Measurements from ENCODE around the gene APBA2.

Gene APBA2

GRCh38 chr15:28962851-28963710, 77.3 kb downstream of the APBA2 start:
- no peak for DNase-seq

GRCh38 chr15:28963711-28964081, 77.9 kb downstream of the APBA2 start:
- no peak for DNase-seq

DNA sequence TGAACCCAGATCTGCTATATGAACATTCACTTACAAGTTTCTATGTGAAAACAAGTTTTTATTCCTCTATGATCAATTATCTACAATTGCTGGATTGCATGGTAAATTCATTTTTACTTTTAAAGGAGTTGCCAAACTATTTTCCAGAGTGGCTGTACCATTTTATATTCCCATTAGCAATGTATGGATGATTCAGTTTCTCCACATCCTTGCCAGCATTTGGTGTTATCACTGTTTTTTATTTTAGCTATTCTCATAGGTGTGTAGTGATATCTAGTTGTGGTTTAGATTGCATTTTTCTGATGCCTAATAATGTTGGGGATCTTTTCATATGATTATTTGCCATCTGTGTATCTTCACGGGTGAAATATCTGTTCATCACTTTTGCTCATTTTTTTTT, 78.3 kb downstream of the APBA2 start:
- DNase-seq: no peak

- DNase-seq: no peak
Measured at GRCh38 chr15:28967066-28967465, 81.3 kb downstream of the APBA2 start.

GRCh38 chr15:28967990-28968389, 82.2 kb downstream of the APBA2 start:
- no peak for DNase-seq

DNA sequence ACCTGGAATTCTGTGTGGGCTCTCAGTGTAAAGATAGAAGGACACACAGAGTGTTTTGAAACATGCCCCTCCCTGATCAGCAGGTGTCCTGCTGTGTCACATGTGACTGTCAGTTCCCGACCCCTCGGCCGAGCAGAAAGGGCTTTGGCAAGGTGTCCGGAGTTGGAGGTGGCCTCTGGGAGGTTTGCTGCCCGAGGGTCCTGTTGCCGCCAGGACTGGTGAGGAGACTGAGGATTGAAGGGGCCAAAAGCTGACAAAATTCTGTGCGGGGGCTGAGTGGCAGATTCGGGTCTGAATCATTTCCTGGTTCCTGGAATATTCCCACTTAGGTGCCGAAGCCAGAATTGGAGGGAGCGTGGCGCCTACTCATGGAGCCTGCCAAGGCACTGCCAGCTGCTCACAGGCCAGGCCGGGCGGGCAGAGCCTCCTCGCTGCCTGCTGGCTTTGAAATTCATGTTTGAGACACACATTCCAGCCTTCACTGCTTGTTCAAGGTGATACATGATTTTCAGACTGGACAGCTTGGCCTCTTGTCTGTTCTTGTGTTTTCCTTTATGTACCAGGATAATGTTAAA, 83.8 kb downstream of the APBA2 start:
- DNase-seq: peak; percentile 53

DNA sequence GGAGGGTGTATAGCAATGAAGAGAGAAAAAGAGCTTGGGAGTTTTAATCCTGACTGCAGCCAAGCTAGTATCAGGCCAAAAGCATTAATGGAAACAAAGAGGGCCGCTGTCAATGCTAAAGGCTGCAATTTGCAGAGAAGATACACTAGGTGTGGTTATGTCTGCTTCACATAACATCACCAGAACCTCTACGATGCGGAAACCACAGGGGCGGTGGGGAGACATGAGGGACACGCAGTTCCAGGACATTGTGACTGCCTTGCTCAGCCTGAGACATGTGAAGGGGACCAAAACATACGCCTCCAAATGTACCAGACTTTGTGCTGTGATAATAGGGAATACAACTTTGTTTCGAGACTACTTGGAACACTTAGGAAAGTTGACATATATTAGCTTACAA, 88.4 kb downstream of the APBA2 start:
- DNase-seq: no peak

- DNase-seq: no peak
Measured at GRCh38 chr15:28975766-28976179, 90.0 kb downstream of the APBA2 start.

GRCh38 chr15:28977377-28978010, 91.7 kb downstream of the APBA2 start:
- peak; percentile 66 for DNase-seq

GRCh38 chr15:28978011-28978378, 92.2 kb downstream of the APBA2 start:
- DNase-seq: no peak

DNA sequence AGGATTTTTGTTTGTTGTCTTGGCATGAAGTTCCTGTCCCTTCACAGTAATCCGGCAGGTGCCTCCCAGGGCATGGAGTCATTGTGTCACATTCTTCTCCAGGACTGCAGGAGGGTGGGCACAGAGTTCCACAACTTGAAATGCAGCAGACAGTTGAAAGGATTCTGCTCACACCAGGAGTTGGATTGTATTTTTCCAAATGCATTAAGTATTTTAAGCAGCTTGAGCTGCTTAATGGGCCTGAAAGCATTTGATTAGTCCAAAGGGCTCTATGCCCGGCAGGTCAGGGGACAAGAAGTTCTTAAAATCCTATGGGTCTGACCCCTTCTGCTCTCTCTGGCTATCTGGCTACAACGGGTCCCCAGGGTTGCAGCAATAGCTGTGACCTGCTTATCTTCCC, 92.9 kb downstream of the APBA2 start:
- no peak for DNase-seq

- DNase-seq: no peak
Measured at GRCh38 chr15:28979208-28979841, 93.6 kb downstream of the APBA2 start.

- DNase-seq: no peak
Measured at GRCh38 chr15:28980709-28981350, 95.1 kb downstream of the APBA2 start.

DNA sequence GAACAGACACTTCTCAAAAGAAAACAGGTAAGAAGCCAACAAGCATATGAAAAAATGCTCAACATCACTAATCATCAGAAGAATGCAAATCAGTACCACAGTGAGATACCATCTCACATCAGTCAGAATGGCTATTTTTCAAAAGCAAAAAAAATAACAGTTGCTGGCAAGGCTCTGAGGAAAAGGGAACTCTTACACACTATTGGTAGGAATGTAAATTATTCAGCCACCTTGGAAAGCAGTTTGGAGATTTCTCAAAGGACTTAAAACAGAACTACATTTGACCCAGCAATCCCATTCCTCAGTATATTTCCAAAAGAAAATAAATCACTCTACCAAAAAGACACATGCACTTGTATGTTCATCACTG, 95.6 kb downstream of the APBA2 start:
- no peak for DNase-seq

- no peak for DNase-seq
Measured at GRCh38 chr15:28981921-28982320, 96.1 kb downstream of the APBA2 start.

DNA sequence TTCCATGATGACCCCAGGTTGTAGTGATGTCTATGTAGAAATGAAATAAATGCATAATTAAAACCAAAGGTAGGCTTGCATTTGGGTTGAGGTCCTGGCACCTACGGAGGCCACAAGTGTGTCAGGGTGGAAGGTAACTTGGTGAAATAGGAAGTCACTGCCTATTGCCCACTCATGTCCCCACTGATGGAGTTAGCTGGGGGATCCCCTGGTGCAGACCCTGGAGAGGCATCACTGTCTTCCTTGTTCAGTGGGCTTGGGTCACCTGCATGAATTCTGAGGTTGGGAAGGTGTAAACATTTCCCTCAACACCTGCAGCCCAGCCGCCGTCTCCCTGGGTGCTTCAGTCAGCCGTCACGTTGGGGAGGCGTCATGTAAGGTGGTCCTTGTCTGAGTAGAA, 97.1 kb downstream of the APBA2 start:
- DNase-seq: no peak

GRCh38 chr15:28983432-28984311, 97.9 kb downstream of the APBA2 start:
- DNase-seq: no peak

- peak; percentile 12 for DNase-seq
Measured at GRCh38 chr15:28984421-28985315, 98.9 kb downstream of the APBA2 start.

DNA sequence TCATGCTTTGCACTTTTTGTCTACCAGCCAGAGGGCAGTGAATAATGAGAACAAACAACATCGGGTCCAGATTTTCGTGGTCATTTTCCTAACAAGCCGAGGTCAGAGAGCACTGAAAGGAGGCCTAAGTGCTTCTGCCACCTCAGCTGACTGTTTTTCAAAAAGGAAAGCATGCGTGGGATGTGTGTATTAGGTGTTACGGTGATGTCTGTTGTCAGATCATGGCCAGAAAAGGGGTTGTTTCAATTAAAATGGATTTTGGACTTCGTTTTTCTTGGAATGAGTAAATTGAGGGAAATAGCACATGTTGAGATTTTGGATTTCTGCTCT, 99.5 kb downstream of the APBA2 start:
- DNase-seq: no peak

DNA sequence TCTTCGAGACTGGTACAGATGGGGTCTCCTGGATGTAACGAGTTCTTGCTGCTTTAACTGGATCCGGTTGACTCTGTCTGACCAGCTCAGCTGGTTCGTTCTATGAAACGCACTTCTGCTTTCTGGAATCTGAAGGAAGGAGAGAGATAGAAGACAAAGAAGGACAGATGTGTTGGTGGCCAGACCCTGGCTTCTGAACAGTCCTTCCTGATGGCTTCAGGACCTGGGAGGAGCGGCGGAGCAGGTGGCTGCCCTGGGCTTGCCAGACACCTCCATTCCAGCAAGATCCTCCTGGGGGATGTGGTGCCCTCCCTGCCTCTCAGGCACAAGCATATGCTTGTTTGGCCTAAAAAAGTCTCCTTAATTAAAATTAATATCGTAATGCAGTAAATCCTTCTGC, 99.9 kb downstream of the APBA2 start:
- DNase-seq: peak; percentile 22

DNA sequence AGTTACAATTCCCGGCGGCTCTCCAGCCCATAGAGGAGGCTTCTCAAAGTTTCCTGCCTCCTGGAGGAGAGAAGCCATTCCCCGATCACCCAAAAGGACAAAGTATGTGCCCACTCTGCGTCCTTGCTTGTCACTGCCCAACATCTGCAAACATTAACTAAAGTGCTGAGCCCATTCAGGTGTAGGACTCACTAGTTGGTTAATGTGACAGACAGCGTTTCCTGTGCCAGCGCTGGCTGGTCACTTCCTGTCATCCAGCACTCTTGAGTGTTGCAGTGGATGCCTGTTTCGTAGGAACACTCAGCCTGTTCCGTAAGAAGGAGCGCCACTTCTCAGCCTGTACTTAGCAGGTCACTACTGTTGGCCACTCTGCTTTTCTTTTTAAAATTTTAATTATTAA, 100.3 kb downstream of the APBA2 start:
- DNase-seq: no peak
